ENCODE data around the gene LIPG.

DNA sequence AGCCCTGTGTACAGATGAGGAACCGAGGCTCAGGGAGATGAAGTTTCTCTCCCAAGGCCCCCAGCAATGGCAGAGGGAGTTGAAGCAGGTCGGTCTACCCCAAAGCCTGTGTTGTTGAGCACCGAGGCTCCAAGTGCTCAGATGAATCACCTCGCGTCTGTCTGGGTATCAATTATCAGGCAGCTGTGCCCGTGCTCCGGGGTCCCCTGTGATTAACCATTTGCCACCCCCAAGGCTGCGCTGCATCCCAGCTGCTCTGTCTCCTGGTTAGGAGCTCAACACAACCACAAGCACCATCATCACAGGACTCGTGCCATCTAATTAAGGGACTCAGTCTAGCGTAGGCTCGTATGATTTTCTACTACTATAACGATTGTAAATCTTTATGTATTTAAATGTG lies 27.1 kb downstream of the LIPG start:
- TF ChIP-seq, protein P1, sequence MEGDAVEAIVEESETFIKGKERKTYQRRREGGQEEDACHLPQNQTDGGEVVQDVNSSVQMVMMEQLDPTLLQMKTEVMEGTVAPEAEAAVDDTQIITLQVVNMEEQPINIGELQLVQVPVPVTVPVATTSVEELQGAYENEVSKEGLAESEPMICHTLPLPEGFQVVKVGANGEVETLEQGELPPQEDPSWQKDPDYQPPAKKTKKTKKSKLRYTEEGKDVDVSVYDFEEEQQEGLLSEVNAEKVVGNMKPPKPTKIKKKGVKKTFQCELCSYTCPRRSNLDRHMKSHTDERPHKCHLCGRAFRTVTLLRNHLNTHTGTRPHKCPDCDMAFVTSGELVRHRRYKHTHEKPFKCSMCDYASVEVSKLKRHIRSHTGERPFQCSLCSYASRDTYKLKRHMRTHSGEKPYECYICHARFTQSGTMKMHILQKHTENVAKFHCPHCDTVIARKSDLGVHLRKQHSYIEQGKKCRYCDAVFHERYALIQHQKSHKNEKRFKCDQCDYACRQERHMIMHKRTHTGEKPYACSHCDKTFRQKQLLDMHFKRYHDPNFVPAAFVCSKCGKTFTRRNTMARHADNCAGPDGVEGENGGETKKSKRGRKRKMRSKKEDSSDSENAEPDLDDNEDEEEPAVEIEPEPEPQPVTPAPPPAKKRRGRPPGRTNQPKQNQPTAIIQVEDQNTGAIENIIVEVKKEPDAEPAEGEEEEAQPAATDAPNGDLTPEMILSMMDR (IDR thresholded peaks at IDR 0.05): no peak
- no peak for TF ChIP-seq POLR2A (IDR thresholded peaks at IDR 0.05)
